Kidney tubule cell (primary cell): ENCODE results near the gene DIDO1.
"Not testable (repeated sequence)": the region's sequence is repeated elsewhere in the genome, so short reads cannot be mapped to it uniquely, and the experiment has no call there.

Experiments used
- DNase-seq: peaks from one replicate; pipeline ENCODE4 v3.0.0-alpha.2; 2018; ENCODE audit warnings: low spot score

Gene DIDO1

GRCh38 chr20:62962891-62963613 is 36.7 kb upstream of the DIDO1 start:
- no peak for DNase-seq

GRCh38 chr20:62962221-62962879 is 36.0 kb upstream of the DIDO1 start:
- no peak for DNase-seq

- DNase-seq: no peak
Observed at GRCh38 chr20:62961799-62962198, 35.5 kb upstream of the DIDO1 start.

- no peak for DNase-seq
Observed at GRCh38 chr20:62961310-62961783, 35.0 kb upstream of the DIDO1 start.

GRCh38 chr20:62960446-62961309 is 34.4 kb upstream of the DIDO1 start:
- not testable (repeated sequence) for DNase-seq

- no peak for DNase-seq
Observed at GRCh38 chr20:62959998-62960436, 33.7 kb upstream of the DIDO1 start.

- no peak for DNase-seq
Observed at GRCh38 chr20:62959101-62959971, 33.0 kb upstream of the DIDO1 start.

- no peak for DNase-seq
Observed at GRCh38 chr20:62958388-62959100, 32.2 kb upstream of the DIDO1 start.

GRCh38 chr20:62957136-62958117 is 31.1 kb upstream of the DIDO1 start:
- no peak for DNase-seq

GRCh38 chr20:62956387-62957135 is 30.3 kb upstream of the DIDO1 start:
- DNase-seq: no peak

- peak; percentile 17 for DNase-seq
Observed at GRCh38 chr20:62955519-62956386, 29.4 kb upstream of the DIDO1 start.

- peak; percentile 48 for DNase-seq
Observed at GRCh38 chr20:62953839-62954703, 27.8 kb upstream of the DIDO1 start.

GRCh38 chr20:62952968-62953838 is 26.9 kb upstream of the DIDO1 start:
- no peak for DNase-seq

- peak; percentile 53 for DNase-seq
Observed at GRCh38 chr20:62952373-62952967, 26.2 kb upstream of the DIDO1 start, which contains the start of gene SLC17A9. SLC17A9 (plus strand) TSS chr20:62952709; CDS start chr20:62952831, 122 bp downstream.

- DNase-seq: no peak
Observed at GRCh38 chr20:62951896-62952372, 25.6 kb upstream of the DIDO1 start.
